Head of caudate nucleus (tissue), 42 donors: ENCODE data around the gene TOMM20L.
"Not testable (repeated sequence)": the region's sequence is repeated elsewhere in the genome, so short reads cannot be mapped to it uniquely, and the experiment has no call there.

Experiments
- DNase-seq, 42 donors: peaks; one replicate each; pipeline versions ENCODE4 v3.0.0 to v3.0.0-alpha.2; 2020 to 2021; ENCODE audit warnings: mixed read lengths in 7 of 42
- intact Hi-C: fragments of 100-400 bp; cut with DNase I; formaldehyde crosslinking; loops from one replicate; pipeline ENCODE4 v1.15.0; 2022

Gene TOMM20L

GRCh38 chr14:58395812-58396788, at the start of gene TOMM20L:
Gene TOMM20L (plus strand): TSS chr14:58395930. CDS start chr14:58395958, 28 bp downstream.
- intact Hi-C loops: no loop called here
- peak in 41 of 42 donors; percentile 14 to 79 (median 55) for DNase-seq

GRCh38 chr14:58353516-58354299, 42.0 kb upstream of the TOMM20L start:
- no peak for DNase-seq
- intact Hi-C loops: no loop called here

GRCh38 chr14:58354808-58355207, 40.9 kb upstream of the TOMM20L start:
- no peak for DNase-seq
- intact Hi-C loops: no loop called here

GRCh38 chr14:58356268-58356667, 39.5 kb upstream of the TOMM20L start:
- intact Hi-C loops: no loop called here
- DNase-seq: no peak

GRCh38 chr14:58362272-58362671, 33.5 kb upstream of the TOMM20L start:
- intact Hi-C loops: not testable (repeated sequence)

GRCh38 chr14:58362798-58363412, 32.8 kb upstream of the TOMM20L start:
- DNase-seq: no peak
- intact Hi-C loops: no loop called here

More at GRCh38 chr14:58362272-58362671, 33.5 kb upstream of the TOMM20L start:
- not testable (repeated sequence) for DNase-seq

GRCh38 chr14:58364316-58364715, 31.4 kb upstream of the TOMM20L start:
- intact Hi-C loops: no loop called here
- DNase-seq: no peak

GRCh38 chr14:58367296-58367695, 28.4 kb upstream of the TOMM20L start:
- no peak for DNase-seq
- intact Hi-C loops: no loop called here

- DNase-seq: no peak
- intact Hi-C loops: no loop called here
These were observed 26.8 kb upstream of the TOMM20L start for GRCh38 chr14:58368956-58369355.

- intact Hi-C loops: no loop called here
- DNase-seq: no peak
These were observed 18.9 kb upstream of the TOMM20L start for GRCh38 chr14:58376791-58377190.

- no peak for DNase-seq
- intact Hi-C loops: no loop called here
These were observed 4.9 kb upstream of the TOMM20L start for GRCh38 chr14:58390830-58391229.

GRCh38 chr14:58395562-58395811, 243 bp upstream of the TOMM20L start:
- no peak for DNase-seq
- intact Hi-C loops: no loop called here

- DNase-seq: no peak
- intact Hi-C loops: no loop called here
These were observed 1.4 kb downstream of the TOMM20L start for GRCh38 chr14:58397156-58397555.

- no peak for DNase-seq
- intact Hi-C loops: no loop called here
These were observed 2.8 kb downstream of the TOMM20L start for GRCh38 chr14:58398495-58398894.

GRCh38 chr14:58398895-58399294, 3.2 kb downstream of the TOMM20L start:
- intact Hi-C loops: no loop called here
- no peak for DNase-seq

GRCh38 chr14:58401587-58401986, 5.9 kb downstream of the TOMM20L start:
- intact Hi-C loops: no loop called here

GRCh38 chr14:58408681-58409215, 13.0 kb downstream of the TOMM20L start:
- intact Hi-C loops: no loop called here
- DNase-seq: peak in 10 of 42 donors; percentile 14 to 66 (median 30)

More at GRCh38 chr14:58401587-58401986, 5.9 kb downstream of the TOMM20L start:
- no peak for DNase-seq

GRCh38 chr14:58414845-58415244, 19.1 kb downstream of the TOMM20L start:
- no peak for DNase-seq
- intact Hi-C loops: no loop called here
